ENCODE results near the gene CUEDC1. TPM values are rescaled to one million over a fixed set of nuclear protein-coding genes. Genes with fewer than 3 reads are reported as not detected.

CUEDC1 gene
- total RNA-seq, 2 donors from 2014 or later, result 33.0 to 44.9 TPM

- H3K9me3 ChIP-seq, result no peaks in the 10 kb centered on the region
- TF ChIP-seq, protein P1, sequence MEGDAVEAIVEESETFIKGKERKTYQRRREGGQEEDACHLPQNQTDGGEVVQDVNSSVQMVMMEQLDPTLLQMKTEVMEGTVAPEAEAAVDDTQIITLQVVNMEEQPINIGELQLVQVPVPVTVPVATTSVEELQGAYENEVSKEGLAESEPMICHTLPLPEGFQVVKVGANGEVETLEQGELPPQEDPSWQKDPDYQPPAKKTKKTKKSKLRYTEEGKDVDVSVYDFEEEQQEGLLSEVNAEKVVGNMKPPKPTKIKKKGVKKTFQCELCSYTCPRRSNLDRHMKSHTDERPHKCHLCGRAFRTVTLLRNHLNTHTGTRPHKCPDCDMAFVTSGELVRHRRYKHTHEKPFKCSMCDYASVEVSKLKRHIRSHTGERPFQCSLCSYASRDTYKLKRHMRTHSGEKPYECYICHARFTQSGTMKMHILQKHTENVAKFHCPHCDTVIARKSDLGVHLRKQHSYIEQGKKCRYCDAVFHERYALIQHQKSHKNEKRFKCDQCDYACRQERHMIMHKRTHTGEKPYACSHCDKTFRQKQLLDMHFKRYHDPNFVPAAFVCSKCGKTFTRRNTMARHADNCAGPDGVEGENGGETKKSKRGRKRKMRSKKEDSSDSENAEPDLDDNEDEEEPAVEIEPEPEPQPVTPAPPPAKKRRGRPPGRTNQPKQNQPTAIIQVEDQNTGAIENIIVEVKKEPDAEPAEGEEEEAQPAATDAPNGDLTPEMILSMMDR (IDR thresholded peaks at IDR 0.05), result no peak
- TF ChIP-seq POLR2AphosphoS5 (IDR thresholded peaks at IDR 0.05) (no peak), POLR2A (IDR thresholded peaks at IDR 0.05) (no peak)
- H3K27me3 ChIP-seq (replicated peaks; ENCODE audit: insufficient read depth), result no peaks in the 10 kb centered on the region
- no peak overlapping the region for H3K4me3 ChIP-seq
- H3K27ac ChIP-seq, result no peak overlapping the region
- no peak for DNase-seq (ENCODE audit: low spot score)
- 92% methylated on average over 10 of the region's 10 CpGs for WGBS
- intact Hi-C loops (cut with DNase I), result no loop called here
- peaks cover 20% of the 10 kb centered on the region for H3K4me1 ChIP-seq (replicated peaks)
- no peaks in the 10 kb centered on the region for H3K36me3 ChIP-seq
These were observed 88.9 kb downstream of the CUEDC1 start for GRCh38 chr17:57866319-57866718.

GRCh38 chr17:57864273-57864672, 90.9 kb downstream of the CUEDC1 start:
- TF ChIP-seq POLR2A (IDR thresholded peaks at IDR 0.05) (no peak), POLR2AphosphoS5 (IDR thresholded peaks at IDR 0.05) (no peak)
- TF ChIP-seq, protein P1 (IDR thresholded peaks at IDR 0.05), result no peak
- Histone ChIP-seq H3K4me1 (replicated peaks) (peaks cover 31% of the 10 kb centered on the region), H3K4me3 (no peak overlapping the region), H3K36me3 (no peaks in the 10 kb centered on the region), H3K27ac (no peak overlapping the region), H3K27me3 (replicated peaks; ENCODE audit: insufficient read depth) (no peaks in the 10 kb centered on the region), H3K9me3 (no peaks in the 10 kb centered on the region)
- no peak for DNase-seq (ENCODE audit: low spot score)
- intact Hi-C loops (cut with DNase I), result no loop called here
- WGBS, result 80% methylated on average over 8 of the region's 8 CpGs

DNA sequence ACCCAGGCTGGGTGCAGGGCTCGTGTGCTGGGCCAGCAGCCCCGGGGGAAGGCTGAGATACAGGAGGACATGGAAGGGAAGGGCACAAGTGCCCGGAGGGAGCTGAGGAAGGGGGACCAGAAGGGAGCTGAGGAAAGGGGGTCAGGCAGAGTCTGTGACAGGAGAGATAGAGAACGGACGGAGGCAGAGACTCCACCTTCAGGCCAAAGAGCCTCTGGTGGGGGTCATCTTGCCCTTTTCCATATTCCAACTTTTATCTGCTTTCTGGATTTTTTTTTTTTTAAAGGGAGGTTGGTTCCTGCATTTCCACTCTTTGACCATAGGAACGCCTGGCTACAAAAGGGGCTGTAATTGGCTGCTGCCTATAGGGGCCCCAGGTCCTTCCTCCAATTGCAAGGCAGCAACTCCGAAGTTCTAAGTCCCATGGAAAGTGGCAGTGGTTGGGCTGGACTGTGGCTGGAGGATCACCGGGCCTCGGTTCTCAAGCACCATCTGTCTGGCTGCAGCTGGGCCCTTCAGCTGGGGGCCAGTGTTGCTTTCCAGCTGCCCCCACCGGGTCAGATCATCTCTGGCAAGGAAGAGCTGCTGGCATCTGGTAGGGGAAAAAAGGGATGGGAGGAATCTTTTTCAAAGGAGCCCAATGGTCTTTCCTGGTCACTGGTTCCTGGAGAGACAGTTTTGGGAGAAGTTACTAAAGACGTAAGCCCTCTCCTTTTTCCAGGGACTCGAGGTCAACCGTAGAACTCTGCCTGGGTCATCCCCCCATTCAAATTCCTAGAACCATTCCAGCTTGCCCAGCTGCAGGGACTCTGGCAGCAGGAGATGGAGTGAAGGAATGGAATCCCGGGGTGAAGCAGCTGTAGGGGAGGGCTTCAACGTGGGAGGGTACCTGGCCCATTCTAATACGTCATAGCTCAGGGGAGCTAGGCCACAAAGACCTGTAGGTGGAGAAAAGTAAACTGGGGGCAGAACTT, 92.2 kb downstream of the CUEDC1 start:
- WGBS, result 66% methylated on average over 16 of the region's 16 CpGs
- Histone ChIP-seq H3K9me3 (no peaks in the 10 kb centered on the region), H3K27ac (peak overlapping the region; percentile 80 to 91), H3K4me1 (replicated peaks) (peaks cover 18% of the 10 kb centered on the region), H3K27me3 (replicated peaks; ENCODE audit: insufficient read depth) (no peaks in the 10 kb centered on the region), H3K36me3 (no peaks in the 10 kb centered on the region), H3K4me3 (no peak overlapping the region)
- no peak for DNase-seq (ENCODE audit: low spot score)
- intact Hi-C loops (cut with DNase I), result no loop called here
- TF ChIP-seq, protein P1 (IDR thresholded peaks at IDR 0.05), result no peak
- no peak for TF ChIP-seq POLR2A (IDR thresholded peaks at IDR 0.05)
- TF ChIP-seq POLR2AphosphoS5 (IDR thresholded peaks at IDR 0.05), result no peak

GRCh38 chr17:57861790-57862693, 93.2 kb downstream of the CUEDC1 start:
- WGBS, result 11% methylated on average over 47 of the region's 58 CpGs
- no peaks in the 10 kb centered on the region for H3K9me3 ChIP-seq

More at GRCh38 chr17:57861790-57862693, 93.2 kb downstream of the CUEDC1 start:
- TF ChIP-seq POLR2A (IDR thresholded peaks at IDR 0.05) (no peak), POLR2AphosphoS5 (IDR thresholded peaks at IDR 0.05) (peak; percentile 43)
- TF ChIP-seq, protein P1 (IDR thresholded peaks at IDR 0.05), result peak in 1 of 4 experiments; percentile 8
- intact Hi-C loops (cut with DNase I), result no loop called here
- Histone ChIP-seq H3K27me3 (replicated peaks; ENCODE audit: insufficient read depth) (no peaks in the 10 kb centered on the region), H3K36me3 (no peaks in the 10 kb centered on the region), H3K4me3 (peak overlapping the region; percentile 33 to 46), H3K27ac (peak overlapping the region; percentile 80 to 91), H3K4me1 (replicated peaks) (peaks cover 15% of the 10 kb centered on the region)
- DNase-seq (ENCODE audit: low spot score), result peak; percentile 40

All from prostate gland (tissue), 2 donors.